GM12874 (cell line): ENCODE data around the gene PCGF3.

Experiments
- CTCF ChIP-seq: IDR thresholded peaks from 2 replicates; pipeline ENCODE4 v1.5.1; 2011; ENCODE audit warnings: low read depth, mild to moderate bottlenecking, control low read depth, low read length, moderate library complexity; ENCODE audit not compliant: insufficient read depth

PCGF3 gene

GRCh38 chr4:675036-675882 is 30.4 kb upstream of the PCGF3 start:
- no peak for TF ChIP-seq CTCF

GRCh38 chr4:675980-676870 is 29.4 kb upstream of the PCGF3 start:
- no peak for TF ChIP-seq CTCF

- TF ChIP-seq CTCF = no peak
These were observed 28.8 kb upstream of the PCGF3 start for GRCh38 chr4:676871-677235.

- no peak for TF ChIP-seq CTCF
These were observed 28.0 kb upstream of the PCGF3 start for GRCh38 chr4:677431-678293.

DNA sequence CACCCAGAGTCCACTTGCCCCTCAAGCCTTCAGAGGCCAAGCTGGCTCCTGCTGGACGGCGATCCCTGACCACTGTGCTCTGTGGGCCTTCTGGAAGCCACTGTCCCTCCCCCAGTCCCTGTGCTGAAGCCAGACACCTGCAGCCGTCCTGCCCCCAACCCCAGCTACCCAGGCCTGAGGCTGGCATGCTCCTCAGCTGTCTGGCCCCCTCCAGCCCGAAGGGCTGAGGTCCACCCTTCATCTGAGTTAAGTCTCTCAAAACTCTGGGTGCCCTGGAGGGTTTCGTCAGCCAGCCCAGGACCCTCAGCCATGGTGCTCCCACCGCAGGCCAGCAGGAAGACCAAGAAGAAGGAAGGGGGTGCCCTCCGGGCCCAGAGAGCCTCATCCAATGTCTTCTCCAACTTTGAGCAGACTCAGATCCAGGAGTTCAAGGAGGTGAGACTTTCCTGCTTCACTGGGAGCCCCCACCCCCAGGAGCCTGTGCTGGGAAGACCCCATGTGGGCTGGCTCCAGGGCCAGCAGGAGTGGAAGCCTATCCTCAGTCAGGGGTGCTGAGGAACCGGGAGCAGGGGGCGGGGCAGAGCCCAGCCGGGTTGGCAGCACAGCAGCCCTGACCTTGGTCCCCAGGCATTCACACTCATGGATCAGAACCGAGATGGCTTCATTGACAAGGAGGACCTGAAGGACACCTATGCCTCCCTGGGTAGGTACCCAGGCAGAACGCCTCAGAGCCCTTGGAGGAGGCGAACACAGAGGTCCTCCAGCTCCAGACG is 27.1 kb upstream of the PCGF3 start:
- no peak for TF ChIP-seq CTCF

DNA sequence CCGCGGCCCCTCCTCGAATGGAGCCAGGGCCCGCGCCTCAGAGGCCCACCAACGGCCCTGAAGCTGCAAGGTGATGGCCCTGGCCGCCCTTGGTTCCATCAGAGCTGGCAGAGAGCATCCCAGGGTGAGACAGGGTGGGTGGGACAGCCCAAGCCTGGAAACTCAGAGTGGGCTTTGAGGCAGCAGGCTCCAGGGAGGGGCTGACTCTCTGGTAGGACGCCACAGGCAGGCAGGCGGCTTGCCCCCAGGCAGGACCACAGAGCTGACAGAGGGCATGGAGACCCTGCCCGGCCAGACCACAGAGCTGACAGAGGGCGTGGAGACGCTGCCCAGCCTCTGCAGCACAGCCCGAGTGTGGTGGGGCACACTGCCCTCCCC is 26.5 kb upstream of the PCGF3 start:
- no peak for TF ChIP-seq CTCF
